Panc1 (cell line): Measurements from ENCODE around the gene LCE1F.

ENCODE experiments used
- POLR2AphosphoS5 ChIP-seq: IDR thresholded peaks from 2 replicates; pipeline ENCODE4 v1.6.1; 2012; ENCODE audit warnings: mild to moderate bottlenecking, low read depth, low read length, moderate library complexity
- TCF7L2 ChIP-seq: IDR thresholded peaks from 2 replicates; pipeline ENCODE4 v1.6.1; 2011; ENCODE audit warnings: mild to moderate bottlenecking, low read depth, low read length, inconsistent platforms

- TF ChIP-seq POLR2AphosphoS5 (no peak), TCF7L2 (no peak)
Observed at GRCh38 chr1:152761609-152762213, 13.2 kb upstream of the LCE1F start.
